Iris pigment epithelial cell (primary cell): ENCODE measurements around the gene TEX51.
A peak's percentile ranks its signal among the peaks of the same experiment; 100 is the strongest.

Experiments
- DNase-seq: peaks from one replicate; pipeline ENCODE4 v3.0.0-alpha.2; 2011; ENCODE audit warnings: low read depth

TEX51 gene

DNA sequence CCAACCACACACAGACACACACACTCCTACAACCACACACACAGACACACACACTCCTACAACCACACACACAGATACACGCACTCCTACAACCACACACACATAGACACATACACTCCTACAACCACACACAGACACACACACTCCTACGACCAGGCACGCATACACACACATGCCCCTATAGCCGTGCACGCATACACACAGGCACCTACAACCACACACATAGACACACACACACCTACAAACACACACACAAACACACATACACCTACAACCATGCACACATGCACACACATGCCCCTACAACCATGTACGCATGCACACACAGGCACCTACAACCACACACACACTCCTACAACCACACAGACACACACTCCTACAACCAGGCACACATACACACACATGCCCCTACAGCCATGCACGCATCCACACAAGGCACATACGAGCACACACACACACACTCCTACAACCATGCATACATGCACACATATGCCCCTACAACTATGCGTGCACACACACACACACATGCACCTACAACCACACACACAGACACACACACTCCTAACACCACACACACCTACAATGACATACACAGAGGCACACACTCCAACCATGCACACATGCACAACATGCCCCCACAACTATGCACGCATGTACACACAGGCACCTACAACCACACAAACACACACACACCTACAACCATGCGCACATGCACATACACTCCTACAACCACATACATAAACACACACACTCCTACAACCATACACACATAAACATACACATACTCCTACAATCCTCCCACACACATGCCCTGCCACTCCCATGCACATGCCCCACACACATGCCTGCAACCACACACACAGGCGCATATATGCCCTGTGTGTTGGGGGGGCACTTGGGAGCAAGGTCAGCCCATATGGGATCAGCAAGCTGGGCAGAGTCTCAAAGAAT is 19.1 kb upstream of the TEX51 start:
- DNase-seq, result no peak

DNA sequence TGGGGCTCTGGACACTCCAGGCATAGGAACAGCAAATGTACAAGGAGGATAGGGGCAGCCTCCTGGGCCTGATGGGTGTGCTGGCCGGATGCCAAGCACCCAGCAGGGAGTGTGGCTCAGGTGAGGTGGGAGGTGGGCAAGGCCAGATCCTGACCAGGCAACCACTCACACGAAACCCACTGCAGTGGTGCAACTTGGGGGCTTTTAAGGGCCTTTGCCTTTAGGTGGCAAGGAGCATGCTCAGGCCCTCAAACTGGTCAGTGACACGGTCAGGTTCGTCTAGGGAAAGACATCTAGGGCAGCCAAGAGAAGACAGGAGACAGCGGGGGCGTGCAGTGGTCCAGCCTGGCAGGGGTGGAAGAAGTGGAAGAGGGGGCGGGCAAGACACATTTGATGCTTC is 18.4 kb upstream of the TEX51 start:
- DNase-seq, result no peak

DNA sequence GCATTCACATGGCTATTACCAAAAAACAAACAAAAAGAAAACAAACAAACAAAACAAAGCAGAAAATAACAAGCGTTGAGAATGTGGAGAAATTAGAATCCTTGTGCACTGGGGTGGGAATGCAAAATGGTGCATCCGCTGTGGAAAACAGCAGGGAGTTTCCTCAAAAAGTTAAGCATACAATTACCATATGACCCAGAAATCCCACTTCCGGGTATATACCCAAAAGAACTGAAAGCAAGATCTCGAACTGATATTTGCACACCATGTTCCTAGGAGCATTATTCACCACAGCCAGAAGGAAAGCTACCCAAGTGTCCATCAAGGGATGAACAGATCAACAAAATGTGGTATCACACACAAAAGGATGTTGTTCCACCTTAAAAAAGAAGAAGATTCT is 17.9 kb upstream of the TEX51 start:
- no peak for DNase-seq

DNA sequence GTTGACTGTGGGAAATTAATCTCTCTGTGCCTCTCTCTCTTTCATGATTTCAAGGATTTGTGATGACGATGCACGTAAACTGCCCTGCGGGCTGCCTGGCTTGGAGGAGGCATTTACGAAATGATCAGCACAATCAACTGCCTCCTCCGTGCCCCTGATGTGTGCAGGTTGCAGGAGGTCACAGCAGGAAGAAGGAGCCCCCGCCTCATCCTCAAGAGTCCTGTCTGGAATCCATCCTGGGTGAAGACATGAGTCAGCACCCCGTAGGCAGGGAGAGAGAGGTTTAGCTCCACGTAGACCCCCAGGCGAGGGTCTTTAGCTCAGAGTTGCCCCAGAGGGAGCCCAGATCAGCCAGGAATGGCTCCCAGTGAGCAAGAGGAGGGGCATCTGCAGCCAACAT is 17.1 kb upstream of the TEX51 start:
- DNase-seq, result no peak

DNA sequence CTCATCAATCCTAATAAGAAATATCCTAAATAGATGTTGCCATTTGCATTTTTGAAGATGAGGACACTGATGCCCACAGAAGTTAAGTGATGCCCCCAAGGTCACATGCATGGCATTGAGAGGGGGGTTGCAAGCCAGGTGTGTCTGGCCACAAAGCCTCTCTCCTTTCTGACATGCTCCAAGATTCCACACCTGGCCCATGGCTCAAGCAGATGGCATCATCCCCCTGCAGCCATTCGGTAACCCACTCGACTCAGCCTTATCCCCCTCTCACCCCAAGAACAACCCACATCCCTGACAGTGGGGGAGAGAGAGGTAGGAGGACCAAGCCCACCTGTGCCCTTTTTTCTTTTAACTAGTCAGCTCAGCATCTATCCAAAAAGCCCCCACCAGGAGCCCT is 16.5 kb upstream of the TEX51 start:
- DNase-seq, result no peak

DNA sequence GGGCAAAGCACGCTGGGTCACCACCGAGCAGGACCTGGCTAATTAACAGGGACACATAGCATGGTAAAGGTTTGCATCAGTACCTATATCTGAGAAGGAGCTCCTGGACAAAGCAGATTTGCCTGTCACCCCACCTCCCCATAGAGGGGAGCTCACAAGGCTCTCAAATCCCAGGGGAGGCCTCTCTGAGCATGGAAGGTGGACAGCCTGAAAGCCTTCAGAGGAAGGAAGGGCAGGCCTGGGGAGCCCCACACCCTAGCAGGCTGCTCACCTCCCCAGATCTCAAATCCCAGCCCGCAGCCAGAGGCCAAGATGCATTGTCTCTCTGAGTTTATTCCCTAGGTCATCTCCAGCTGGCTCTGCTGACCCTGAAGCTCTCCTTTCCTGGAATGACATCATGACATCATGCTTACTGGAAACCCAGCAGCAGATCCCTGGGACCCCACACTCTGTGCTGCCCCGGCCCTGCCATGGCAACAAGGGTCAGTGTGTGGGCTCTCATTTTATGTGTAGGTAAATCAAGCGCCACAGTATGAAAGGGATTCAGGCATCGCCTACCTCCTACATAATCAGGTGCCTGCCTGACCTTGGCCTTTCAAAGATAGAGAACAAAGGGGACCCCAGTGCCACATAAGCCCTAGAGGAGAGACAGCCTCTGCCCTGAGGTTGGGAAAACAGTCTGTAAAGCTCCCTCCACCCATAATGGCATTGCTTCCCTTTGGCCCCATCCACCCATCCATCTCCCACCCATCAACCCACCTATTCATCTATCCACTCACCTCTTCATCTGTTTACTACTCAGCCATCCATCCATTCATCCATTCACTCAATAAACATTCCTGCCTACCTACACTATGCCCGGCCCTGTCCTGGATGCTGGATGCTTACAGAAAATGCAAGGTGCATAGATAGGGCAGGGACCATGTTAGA is 15.7 kb upstream of the TEX51 start:
- DNase-seq, result no peak

DNA sequence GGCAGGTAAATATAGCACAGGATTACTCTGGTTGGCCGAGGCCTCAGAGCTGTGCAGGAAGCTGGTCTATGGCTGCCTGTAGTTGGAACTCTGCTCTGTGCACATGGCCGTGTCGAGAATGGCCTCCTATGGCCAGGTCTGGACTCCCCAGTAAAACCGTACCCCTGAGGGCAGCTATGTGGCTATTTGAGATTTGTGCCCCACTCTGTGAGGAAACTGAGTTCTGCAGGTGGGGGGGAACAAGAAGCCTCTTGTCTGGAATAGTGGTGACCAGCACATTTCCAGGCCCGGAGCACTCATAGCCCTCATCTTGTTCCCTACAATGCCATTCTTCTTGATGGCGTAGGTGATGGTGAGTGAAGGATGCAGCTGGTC is 15.0 kb upstream of the TEX51 start:
- DNase-seq, result no peak

DNA sequence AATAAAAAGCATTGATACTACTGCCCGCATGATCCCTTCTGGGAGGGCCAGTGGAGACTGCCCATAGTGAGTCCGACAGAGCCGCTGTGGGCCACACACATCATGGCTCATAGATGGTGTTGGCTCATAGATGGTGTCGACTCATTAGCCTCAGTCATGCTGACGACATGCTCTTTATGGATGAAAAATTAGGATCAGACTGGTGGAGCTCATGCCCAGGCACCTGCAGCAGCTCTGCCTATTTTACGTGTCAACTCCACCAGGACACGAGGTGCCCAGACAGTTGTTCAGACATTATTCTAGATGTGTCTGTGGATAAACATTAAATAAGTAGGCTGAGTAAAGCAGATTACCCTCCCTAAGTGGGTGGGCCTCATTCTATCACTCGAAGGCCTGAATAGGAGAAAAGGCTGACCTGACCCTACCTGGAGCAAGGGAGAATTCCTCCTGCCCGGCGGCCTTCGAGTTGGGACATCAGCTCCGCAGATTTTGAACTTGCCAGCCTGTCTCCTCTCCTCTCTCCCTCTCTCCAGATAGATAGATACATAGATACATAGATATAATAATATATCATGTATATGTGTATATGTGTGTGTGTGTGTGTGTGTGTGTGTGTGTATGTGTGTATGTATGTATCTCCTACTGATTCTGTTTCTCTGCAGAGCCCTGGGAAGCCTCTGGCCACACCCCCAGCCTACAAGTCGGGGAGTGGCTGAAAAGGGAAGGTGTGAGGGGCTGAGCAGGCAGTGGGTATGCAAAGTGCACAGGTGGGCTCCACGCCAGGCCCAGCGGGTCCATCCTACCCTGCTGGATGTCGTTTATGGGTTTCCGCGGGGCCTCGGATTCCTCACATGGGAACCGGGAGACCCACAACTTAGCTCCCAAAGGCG is 13.6 kb upstream of the TEX51 start:
- DNase-seq, result no peak

DNA sequence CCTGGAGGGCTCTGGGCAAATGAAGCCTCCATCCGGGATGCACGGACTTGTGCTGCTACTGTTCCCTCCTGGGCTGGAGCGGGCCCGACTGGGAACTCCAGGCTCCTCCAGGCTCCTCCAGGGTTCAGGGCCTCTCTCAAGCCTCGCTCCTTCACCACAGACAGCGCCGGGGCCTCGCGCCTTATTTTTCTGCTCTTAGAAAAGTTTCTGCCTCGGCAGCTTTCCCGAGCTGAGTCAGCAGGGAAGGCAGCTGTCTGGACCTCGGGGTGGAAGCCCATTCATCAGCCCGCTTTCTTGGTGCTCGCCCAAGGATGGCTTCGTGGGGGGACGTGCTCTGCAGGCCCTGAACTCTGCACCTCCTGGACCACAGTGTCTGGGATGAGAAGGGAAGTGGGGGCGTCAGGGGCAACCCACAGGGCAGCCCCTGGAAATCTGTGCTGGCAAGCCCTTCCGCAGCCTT is 12.9 kb upstream of the TEX51 start:
- DNase-seq, result peak; percentile 12

DNA sequence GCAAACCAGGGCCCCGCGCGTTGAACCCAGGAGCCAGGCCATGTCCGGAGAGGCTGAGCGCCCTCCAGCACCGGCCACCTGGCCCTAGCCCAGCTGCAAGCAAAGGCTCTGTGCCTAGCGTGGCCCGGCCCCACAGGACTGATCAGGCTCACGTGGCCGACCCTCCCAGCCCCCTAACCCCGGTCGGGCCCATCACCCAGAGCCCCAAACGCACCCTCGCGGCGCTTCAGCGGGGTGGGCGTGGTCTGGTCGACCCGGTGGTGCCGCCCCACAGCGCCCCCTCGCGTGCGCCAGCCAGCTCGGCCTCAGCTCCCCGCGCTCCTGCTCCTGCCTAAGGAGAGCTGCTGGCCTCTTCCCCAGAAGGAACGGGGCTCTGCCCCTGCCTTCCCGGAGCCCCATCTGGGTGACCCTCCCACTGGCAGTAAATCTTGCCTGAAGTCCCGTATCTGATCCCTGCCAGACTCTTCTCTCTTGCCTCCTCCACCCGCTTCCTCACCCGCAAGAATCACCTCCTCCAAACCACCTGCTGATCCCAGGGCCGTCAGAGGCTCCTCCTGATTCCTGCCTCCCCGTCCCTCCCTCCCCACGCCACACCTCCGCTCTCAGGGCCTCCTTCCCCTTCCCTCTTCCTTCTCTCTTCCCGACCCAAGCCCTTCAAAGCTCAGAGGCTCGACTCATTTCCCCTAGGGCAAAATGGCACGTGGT is 12.3 kb upstream of the TEX51 start:
- peak; percentile 50 for DNase-seq

DNA sequence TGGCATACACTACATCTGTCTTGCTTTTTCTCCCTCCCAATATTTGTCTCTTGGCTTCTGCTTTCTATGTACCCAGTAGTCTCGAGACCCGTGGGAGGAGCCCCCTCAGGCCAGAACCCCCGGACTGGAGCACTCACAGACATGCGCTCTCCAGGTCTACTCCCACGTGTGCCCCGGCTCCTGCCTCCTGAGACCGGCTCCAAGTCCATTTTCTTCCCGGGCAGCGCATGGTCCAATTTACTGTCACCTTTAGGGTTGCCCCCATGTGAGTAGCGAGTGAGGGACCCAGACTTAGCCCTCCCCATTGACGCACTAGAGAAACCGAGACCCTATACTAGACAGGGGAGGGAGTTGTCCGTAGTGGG is 11.8 kb upstream of the TEX51 start:
- DNase-seq, result no peak

DNA sequence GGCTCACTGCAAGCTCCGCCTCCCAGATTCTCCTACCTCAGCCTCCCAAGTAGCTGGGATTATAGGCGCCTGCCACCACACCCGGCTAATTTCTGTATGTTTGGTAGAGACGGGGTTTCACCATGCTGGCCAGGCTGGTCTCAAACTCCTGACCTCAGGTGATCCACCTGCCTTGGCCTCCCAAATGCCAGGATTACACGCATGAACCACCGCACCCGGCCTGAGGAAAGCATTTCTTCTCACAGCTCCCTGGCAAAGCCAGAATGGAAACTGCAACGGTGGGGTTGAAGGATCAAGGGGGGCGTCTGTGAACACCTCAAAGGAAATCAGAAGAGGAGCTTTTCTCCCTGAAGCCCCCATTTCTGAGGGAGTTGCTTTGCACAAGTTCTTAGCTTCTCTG is 11.2 kb upstream of the TEX51 start:
- DNase-seq, result no peak

DNA sequence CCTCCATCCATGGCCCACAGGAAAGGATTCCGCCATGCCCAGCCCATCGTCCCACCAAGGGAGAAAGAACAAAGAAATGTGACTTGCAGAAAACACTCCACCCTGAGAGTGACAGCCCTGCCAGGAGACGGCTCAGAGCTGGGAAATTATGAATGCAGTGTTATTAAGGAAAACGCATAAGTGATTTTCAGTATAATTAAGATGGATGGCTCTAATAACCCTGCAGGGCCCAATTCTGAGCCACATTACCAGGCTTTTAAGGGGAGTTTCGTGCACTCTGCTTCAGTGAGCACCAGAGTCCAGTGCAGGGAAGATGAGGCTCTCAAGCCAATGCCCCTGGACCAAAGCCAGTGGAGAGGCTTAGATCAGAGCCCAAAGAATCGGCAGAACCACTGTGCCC is 10.6 kb upstream of the TEX51 start:
- no peak for DNase-seq

DNA sequence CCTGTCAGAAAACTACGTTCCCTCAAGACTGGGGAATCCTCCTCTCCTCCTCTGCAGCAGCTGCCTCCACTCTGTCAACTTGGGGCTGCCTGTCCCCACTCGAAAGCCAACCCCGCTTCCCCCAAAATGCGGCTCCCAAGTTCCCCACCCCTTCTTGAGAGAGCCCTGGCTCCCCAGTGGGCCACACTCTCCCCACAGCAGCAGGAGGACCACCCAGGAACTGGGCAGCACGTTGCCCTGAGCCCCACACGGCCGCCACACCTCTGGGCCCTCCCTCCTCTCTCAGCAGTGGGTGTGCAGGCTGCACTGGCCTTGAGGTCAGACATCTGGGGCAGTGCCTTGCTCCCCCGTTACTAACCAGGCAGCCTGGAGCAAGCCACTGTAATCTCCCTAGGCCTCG is 9.6 kb upstream of the TEX51 start:
- no peak for DNase-seq

DNA sequence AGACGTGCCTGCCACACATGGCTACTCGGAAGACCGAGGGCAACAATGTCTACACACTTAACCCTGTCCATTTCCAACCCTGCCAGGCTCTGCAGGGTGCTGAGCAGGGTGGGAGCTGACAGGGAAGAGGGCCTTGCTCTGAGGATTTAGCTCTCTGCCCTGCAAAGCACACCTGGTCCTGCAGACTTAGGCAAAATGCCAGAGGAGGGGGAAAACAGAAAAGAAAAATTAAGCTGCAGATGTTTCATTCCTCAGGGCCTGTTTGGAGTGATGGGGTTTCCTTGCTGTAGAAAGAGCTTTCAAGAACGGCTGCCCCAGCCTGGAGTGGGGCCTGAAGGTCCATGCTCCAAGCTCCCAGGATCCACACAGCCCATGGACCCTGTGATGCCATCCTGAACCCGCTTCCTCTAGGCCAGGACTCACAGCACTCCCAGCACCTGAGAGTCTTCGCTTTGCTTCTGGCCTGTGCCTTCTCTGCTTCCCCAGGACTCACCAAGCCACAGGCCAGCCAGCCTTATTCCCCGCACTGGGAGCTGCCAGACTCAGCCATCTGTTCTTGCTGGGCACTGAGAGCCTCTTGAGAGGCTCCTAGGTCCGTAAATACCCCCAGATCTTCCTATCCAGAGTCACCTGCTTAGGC is 9.1 kb upstream of the TEX51 start:
- DNase-seq, result no peak

DNA sequence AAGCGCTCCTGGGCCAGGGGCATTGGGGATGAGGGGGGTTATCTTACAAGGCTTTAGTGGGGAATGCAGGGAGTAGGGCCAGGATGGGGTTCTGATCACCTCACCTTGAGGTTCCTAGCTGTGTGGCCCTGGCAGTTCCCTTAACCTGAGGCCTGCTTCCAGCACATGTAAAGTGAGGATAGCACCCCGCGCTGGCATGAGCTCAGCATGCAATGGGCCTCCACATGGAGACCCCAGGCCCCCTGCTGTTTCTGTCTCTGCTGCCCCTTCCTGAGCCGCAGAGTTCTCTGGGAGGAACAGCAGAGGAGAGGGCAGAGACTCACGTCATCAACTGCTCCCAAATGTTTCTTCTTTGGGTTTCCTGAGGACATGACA is 8.6 kb upstream of the TEX51 start:
- DNase-seq, result no peak

DNA sequence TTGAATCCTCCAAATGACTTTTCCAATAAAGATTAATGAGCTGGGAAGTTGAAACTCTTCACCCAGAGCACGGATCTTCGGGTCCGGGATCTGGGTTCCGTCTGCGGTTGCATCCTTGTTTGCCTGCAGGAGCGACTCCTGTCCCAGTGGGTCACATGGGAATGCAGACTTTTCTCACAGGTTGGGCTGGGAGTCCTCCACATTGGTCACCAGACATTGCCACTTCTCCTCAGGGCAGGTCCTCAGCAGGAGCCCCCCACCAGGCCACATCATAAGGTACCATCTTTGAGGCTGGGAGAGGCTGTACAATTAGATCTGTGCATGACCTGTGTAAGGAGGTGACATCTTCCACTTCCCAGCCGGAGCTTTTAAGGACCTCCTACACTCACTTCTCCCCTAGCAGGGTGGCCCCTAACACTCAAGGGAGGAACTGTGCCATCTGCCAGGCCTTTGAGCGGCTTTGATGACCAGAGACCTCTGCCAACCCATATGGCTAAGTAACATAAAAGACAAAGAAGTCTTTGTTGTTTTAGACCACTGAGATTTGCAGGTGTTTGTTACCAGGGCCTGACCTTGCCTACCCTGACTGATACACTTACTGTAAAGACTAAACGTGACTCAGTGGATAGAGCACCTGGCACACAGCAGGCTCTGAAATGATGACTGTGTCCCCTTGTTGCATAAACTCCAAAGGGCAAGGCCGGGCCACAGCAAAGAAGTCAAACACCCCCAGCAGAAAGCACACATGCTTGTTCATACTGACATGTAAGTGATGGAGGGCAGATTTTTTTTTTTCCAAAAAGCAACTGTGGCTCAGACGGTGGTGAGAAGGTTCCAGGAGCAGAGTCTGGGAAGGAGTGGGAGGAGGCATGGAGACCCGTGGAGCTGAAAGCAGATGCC is 7.9 kb upstream of the TEX51 start:
- no peak for DNase-seq

DNA sequence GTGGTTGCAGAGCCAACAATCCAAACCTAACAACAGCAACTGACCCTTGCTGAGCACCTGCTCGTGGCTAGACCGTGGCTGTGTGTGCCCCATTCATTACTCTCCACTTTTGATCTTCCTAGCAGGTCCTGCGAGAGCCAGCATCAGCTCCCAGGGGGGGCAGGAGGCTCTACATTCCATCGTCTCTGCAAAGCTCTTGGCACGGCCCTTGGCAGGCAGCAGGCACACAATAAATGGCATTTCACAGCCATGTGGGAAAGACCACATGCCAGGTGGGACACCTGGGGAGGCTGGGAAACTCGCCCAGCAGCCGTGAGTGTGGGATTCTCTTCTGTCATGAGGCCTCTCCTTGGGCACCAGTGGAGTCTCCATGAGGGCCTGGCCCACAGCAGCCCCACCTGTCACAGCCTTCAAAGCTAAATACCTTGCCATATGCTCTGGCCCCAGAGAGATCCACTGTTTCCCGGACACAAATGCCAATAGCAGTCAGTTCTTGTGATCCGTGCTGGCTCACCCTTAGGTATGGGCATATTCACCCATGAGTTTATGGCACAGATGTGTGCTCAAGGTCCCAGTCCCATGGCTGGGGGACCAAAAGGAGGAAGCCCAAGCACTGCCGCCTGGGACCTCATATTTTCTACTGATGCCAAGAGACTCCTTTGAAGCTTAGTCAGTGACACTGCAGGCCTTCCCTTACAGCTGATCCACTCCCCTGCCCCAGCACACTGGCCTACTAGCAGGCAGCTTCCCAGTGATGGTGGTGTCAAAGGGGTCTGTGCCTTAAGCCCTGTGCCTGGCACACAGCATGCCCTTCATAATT is 6.8 kb upstream of the TEX51 start:
- DNase-seq, result no peak

DNA sequence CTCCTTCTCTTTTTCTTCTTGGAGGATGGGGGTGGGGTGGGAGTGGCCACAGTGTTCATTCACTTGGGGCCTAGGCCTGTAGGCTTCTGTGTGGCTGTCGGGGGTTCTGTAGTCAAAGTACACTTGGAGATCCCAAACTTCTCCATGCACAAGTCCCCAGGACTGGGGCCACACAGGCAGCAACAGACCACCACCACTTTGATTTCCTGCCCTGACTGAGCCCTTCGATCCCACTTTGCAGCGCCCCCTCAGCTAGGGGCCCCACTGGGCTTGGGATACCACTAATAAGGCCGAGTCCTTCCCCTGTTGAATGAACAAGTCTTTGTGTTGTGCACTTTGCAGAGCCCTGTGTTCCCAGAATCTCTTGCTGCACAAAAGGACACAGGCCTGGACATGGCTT is 5.5 kb upstream of the TEX51 start:
- DNase-seq, result no peak
